Muscle of leg (tissue), 16 donors: ENCODE data around the gene OR52A5. TPM values are rescaled to one million over a fixed set of nuclear protein-coding genes. Genes with fewer than 3 reads are reported as not detected.
"Not testable (repeated sequence)": the region's sequence is repeated elsewhere in the genome, so short reads cannot be mapped to it uniquely, and the experiment has no call there.

Experiments used
- DNase-seq: peaks from one replicate; pipeline ENCODE4 v3.0.0; 2013
- H3K27ac ChIP-seq: one replicate; pipeline ENCODE4 v1.5.1; 2013; ENCODE audit warnings: mild to moderate bottlenecking, low read length, control low read depth
- H3K27me3 ChIP-seq: one replicate; pipeline ENCODE4 v1.6.1; 2013; ENCODE audit warnings: low read length; ENCODE audit not compliant: control insufficient read depth, insufficient read depth
- H3K36me3 ChIP-seq: one replicate; pipeline ENCODE4 v1.6.1; 2013; ENCODE audit warnings: low read length; ENCODE audit not compliant: control insufficient read depth, insufficient read depth
- H3K4me1 ChIP-seq: one replicate; pipeline ENCODE4 v1.6.1; 2013; ENCODE audit warnings: low read length; ENCODE audit not compliant: control insufficient read depth, insufficient read depth
- H3K4me3 ChIP-seq: one replicate; pipeline ENCODE4 v1.5.1; 2013; ENCODE audit warnings: low read length, control low read depth
- H3K9me3 ChIP-seq: replicated peaks from 2 replicates; pipeline ENCODE4 v1.6.1; 2013; ENCODE audit warnings: low read depth, low read length; ENCODE audit not compliant: control insufficient read depth
- WGBS: methylation state at CpG from one replicate; pipeline ENCODE4 v1.1.5; 2013; ENCODE audit warnings: missing lambda C conversion rate; ENCODE audit not compliant: insufficient coverage; 5-methylcytosine and 5-hydroxymethylcytosine counted together
- long read RNA-seq, 11 donors: transcript quantifications; one replicate each; lab custom pipeline, GENCODE V29; 2026
- polyA plus RNA-seq, 8 donors: library from polyadenylated mRNA; unstranded; fragments of 120-200 nt; gene quantifications; one replicate each; pipeline versions ENCODE4 v1.2.1 to v1.2.3, GENCODE V29; 2013; ENCODE audit warnings: inconsistent platforms in 1 of 8, low replicate concordance in 1 of 8; ENCODE audit not compliant: insufficient read length in 8 of 8, insufficient read depth in 1 of 8
- total RNA-seq: library from RNA; stranded (reverse); fragments of 120-200 nt; gene quantifications from one replicate; pipeline ENCODE4 v1.2.4, GENCODE V29; 2013

The OR52A5 gene
- total RNA-seq (not detected), polyA plus RNA-seq (not detected)
- long read RNA-seq, donor 1 = 0 reads
- long read RNA-seq, donor 2 = 0 reads
- long read RNA-seq, donor 3 = 0 reads
- long read RNA-seq, donor 4 = 0 reads
- long read RNA-seq, donor 5 = 0 reads
- long read RNA-seq, donor 6 = 0 reads
- long read RNA-seq, donor 7 = 0 reads
- long read RNA-seq, donor 8 = 0 reads
- long read RNA-seq, donor 9 = 0 reads
- long read RNA-seq, donor 10 = 0 reads
- long read RNA-seq, donor 11 = 0 reads

DNA sequence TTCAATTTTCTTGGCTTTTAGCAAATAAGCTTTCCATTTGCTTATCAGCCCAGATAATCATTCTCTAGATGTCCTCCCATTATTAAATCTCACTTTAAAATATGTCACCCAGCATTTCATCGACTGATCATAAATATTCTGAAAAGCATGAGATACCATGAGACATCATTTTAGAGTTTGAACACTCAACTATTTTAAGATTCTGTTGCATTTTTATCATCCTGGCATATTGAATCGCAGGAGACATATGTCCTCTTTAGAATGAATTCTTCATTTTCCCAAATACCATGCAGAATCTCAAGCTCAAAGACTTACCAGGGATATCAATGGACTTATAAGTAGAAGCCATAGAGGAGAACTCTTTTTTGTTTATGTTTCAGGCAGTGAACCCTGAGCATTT, at the start of gene OR52A5:
OR52A5 (minus strand) TSS at position 361 of the 400 bp plus-strand sequence. CDS start 5,714 bp downstream, outside the sequence.
- Histone ChIP-seq H3K36me3 (no peaks in the 10 kb centered on the region), H3K27ac (no peak within 1 kb of the TSS), H3K4me1 (no peaks in the 10 kb centered on the region), H3K27me3 (no peaks in the 10 kb centered on the region), H3K9me3 (no peaks in the 10 kb centered on the region), H3K4me3 (no peak within 1 kb of the TSS)
- no peak for DNase-seq
- WGBS = 83% methylated on average over 1 of the region's 2 CpGs

DNA sequence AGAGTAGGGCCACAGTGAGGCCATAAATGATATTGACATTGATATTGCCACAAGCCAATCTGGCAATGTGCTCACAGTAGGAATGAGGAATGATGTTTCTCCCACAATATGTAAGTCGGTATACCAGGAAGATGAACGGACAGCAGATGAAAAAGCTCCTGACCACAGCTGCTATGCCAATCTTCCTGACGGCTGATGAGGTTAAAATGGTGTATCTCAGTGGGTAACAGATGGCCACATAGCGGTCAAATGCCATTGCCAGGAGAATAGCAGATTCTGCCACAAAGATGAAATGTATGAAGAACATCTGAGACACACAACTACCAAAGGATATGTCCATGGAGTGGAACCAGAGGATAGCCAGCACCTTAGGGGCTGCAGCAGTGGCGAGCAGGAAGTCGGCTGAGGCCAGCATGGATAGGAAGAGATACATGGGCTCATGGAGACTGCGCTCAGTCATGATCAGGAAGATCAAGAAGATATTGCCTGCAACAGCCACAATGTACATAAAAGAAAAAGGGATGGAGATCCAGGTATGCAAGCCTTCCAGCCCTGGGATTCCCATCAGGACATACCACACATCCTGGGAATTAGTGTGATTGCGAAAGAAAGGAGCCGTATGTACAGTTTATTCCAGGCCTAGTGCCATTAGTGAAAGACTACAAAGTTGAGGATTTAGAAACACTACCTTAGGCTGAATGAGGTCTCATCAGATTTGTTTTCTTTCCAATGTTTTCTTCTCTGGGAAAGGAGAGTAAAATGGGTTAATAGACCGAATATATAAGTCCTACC, 40.1 kb upstream of the OR52A5 start:
- no peak for DNase-seq
- WGBS = 83% methylated on average over 5 of the region's 10 CpGs
- Histone ChIP-seq H3K4me3 (no peak overlapping the region), H3K9me3 (no peaks in the 10 kb centered on the region), H3K27ac (no peak overlapping the region), H3K4me1 (no peaks in the 10 kb centered on the region), H3K36me3 (no peaks in the 10 kb centered on the region), H3K27me3 (no peaks in the 10 kb centered on the region)

DNA sequence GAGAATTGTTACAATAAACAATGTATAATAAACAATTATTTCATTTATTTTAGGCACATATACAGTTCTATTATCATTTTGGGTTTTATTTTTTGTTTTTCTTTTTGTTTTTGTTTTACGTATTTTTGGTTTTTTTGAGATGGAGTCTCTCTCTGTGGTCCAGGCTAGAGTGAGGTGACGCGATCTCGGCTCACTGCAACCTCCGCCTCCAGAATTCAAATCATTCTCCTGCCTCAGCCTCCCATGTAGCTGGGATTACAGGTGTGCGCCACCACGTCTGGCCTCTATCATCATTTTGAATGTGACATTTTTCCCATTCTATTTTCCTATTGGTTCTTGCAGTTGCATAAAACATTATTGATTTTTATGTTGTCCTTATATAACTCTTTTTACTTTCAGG, 36.8 kb upstream of the OR52A5 start:
- no peaks in the 10 kb centered on the region for H3K27me3 ChIP-seq
- no peaks in the 10 kb centered on the region for H3K4me1 ChIP-seq
- no peaks in the 10 kb centered on the region for H3K9me3 ChIP-seq
- H3K36me3 ChIP-seq = no peaks in the 10 kb centered on the region
- WGBS = no CpG with 5 or more reads among the region's 7 CpGs
- H3K27ac ChIP-seq = no peak overlapping the region
- no peak for DNase-seq
- H3K4me3 ChIP-seq = no peak overlapping the region

DNA sequence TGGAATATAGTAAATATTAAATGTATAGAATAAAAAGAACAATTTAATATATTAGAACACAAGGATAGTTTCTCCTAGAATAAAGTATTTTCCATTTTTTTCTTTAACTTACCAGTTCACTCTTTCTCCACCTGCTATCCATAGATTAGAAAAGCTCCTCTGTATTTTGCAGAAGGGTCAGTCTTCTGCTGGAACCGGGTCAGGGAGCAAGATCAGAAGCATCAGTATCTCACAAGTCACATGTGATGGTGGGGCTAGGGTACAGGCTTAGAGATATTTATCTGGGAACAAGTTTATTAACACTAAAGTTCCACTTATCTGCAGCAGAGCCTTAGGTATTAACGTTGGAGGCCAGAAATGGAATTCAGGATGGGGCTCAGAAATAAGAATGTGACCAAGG, 33.7 kb upstream of the OR52A5 start:
- Histone ChIP-seq H3K4me3 (no peak overlapping the region), H3K27me3 (no peaks in the 10 kb centered on the region), H3K36me3 (no peaks in the 10 kb centered on the region), H3K9me3 (no peaks in the 10 kb centered on the region), H3K27ac (no peak overlapping the region), H3K4me1 (no peaks in the 10 kb centered on the region)
- no CpG with 5 or more reads among the region's 2 CpGs for WGBS
- no peak for DNase-seq

DNA sequence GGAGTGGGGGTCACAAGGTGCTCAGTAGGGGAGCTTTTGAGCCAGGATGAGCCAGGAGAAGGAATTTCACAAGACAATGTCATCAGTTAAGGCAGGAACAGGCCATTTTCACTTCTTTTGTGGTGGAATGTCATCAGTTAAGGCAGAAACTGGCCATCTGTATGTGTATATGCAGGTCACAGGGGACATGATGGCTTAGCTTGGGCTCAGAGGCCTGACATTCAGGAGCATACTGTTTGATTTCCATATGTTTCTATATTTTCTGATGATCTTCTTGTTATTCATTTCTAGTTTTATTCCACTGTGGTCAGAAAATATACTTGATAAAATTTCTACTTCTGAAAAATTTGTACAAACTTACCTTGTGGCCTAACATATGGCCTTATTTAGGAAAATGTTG, 27.7 kb upstream of the OR52A5 start:
- H3K27ac ChIP-seq, H3K27me3 ChIP-seq, H3K4me1 ChIP-seq, H3K9me3 ChIP-seq, H3K4me3 ChIP-seq, H3K36me3 ChIP-seq, DNase-seq: not testable (repeated sequence)

DNA sequence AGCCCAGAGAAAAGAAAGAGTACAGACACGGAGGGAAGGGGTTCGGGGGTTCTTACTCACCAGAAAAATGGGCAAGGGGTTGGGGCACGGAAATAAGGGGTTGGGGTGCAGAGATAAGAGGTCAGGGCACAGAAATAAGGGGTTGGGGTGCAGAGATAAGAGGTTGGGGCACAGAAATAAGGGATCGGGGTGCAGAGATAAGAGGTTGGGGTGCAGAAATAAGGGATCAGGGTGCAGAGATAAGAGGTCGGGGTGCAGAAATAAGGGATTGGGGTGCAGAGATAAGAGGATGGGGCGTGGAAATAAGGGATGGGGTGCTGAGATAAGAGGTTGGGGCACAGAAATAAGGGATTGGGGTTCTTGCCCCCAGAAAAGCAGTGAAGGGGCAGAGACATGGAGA, 26.7 kb upstream of the OR52A5 start:
- not testable (repeated sequence) for H3K4me1 ChIP-seq, H3K9me3 ChIP-seq, H3K27ac ChIP-seq, H3K27me3 ChIP-seq, H3K4me3 ChIP-seq, H3K36me3 ChIP-seq, DNase-seq
- 72% methylated on average over 6 of the region's 6 CpGs for WGBS

DNA sequence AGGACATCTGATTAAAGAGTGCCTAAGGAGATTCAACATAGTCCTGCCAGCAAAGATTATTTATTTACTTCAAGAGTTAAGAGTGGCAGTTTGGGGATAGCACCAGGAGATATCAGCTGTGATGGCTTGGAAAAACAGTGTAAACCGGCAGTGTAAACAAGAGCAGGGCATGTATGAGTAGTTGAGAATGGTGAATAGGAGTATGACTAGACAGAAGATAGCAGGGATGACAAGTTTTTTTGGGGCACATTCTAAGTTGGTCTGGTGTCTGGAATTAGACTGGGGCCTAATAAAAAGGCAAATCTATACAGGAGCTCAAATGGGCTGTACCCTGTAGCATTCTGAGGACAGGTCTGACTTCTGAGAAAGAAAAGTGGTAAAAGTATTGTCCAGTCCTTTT, 22.9 kb upstream of the OR52A5 start:
- no CpG with 5 or more reads among the region's 1 CpG for WGBS
- H3K4me3 ChIP-seq = not testable (repeated sequence)

DNA sequence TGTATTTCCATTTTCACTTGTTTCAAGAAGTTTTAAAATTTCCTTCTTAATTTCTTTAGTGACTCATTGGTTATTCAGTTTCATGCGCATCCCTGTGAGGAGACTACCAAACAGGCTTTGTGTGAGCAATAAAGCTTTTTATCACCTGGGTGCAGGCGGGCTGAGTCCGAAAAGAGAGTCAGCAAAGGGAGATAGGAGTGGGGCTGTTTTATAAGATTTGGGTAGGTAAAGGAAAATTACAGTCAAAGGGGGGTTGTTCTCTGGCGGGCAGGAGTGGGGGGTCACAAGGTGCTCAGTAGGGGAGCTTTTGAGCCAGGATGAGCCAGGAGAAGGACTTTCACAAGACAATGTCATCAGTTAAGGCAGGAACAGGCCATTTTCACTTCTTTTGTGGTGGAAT, 22.1 kb upstream of the OR52A5 start:
- not testable (repeated sequence) for H3K36me3 ChIP-seq, H3K9me3 ChIP-seq, H3K4me1 ChIP-seq, DNase-seq, H3K27me3 ChIP-seq, H3K27ac ChIP-seq, H3K4me3 ChIP-seq
- WGBS = 73% methylated on average over 3 of the region's 4 CpGs

More for the DNA sequence above, 22.9 kb upstream of the OR52A5 start:
- not testable (repeated sequence) for DNase-seq, H3K4me1 ChIP-seq, H3K27ac ChIP-seq, H3K27me3 ChIP-seq, H3K9me3 ChIP-seq, H3K36me3 ChIP-seq

DNA sequence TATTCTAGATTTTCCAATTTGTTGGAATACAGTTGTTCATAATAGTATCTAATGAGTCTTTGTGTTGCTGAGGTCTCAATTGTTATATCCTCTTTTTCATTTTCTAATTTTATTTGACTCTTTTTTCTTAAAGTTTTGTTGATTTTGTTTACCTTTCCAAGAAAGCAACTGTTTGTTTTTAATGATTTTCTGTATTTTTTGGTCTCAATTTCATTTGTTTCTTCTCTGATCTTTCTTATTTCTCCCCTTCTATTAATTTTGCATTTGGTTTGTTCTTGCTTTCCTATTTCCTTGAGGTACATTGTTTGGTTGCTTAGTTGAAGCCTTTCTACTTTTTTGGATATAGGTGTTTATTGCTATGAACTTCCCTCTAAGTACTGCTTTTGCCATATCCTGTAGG, 21.6 kb upstream of the OR52A5 start:
- no peaks in the 10 kb centered on the region for H3K4me1 ChIP-seq

DNA sequence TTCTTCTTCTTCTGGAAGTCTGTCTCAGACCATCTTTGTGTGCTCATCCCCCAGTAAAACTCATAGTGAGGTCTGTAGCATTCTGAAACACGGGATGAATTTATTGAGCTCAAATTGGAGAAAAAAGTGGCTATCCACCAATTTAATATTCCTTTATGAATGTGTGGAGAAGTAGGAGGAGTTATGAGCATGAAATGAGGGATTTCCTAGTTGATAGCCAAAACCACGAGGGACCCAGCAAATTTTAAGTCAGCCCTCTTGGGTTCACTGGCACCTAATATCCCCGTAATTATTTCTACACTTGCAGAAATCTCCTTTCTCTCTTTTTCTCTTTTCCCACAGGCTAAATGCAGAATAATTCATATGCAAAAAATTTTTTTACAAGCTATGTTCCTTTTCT, 16.5 kb upstream of the OR52A5 start, which contains the start of gene OR52A1:
OR52A1 (minus strand) TSS at position 101 of the 400 bp plus-strand sequence. CDS start 2,388 bp downstream, outside the sequence.
- no peaks in the 10 kb centered on the region for H3K36me3 ChIP-seq
- 100% methylated on average over 1 of the region's 3 CpGs for WGBS
- DNase-seq = no peak
- H3K9me3 ChIP-seq = no peaks in the 10 kb centered on the region
- no peak within 1 kb of the TSS for H3K4me3 ChIP-seq
- no peak within 1 kb of the TSS for H3K27ac ChIP-seq
- H3K27me3 ChIP-seq = no peaks in the 10 kb centered on the region
- H3K4me1 ChIP-seq = no peaks in the 10 kb centered on the region

More for the DNA sequence above, 21.6 kb upstream of the OR52A5 start:
- H3K36me3 ChIP-seq = no peaks in the 10 kb centered on the region
- H3K27ac ChIP-seq = no peak overlapping the region
- no peak overlapping the region for H3K4me3 ChIP-seq
- no peak for DNase-seq
- H3K9me3 ChIP-seq = no peaks in the 10 kb centered on the region
- no peaks in the 10 kb centered on the region for H3K27me3 ChIP-seq
